ENCODE results near the gene L3MBTL4. TPM values are rescaled to one million over a fixed set of nuclear protein-coding genes. Genes with fewer than 3 reads are reported as not detected.
"Not testable (repeated sequence)": the region's sequence is repeated elsewhere in the genome, so short reads cannot be mapped to it uniquely, and the experiment has no call there.

The L3MBTL4 gene
- total RNA-seq, 3 donors from 2014 or later, result 7.8 to 23.0 (median 19.7) TPM

DNA sequence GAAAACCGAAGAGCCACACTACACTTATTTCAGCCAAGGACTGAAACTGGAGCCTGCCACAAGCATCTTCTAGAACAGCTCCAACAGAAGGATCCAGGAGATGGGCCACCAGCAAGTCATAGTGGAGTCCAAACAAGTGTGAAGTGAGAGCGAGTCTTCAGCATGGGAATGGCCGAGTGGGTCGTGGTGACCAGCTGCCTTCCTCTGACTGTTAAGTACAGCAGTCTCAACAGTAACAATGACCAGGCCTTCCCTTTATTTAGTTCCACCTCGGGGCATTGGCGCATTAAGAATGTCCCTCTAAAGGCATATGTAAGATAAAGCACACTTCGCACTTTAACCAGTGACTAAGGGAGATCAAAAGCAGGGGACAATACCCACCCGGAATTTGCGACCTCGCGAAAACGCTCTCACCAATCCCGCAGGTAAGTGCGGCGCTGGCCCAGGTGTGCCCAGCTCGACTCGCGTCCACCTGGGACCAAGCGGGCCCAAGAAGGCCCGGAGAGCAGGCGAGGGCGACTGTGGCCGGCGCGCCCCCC is 1.1 kb downstream of the L3MBTL4 start:
- H3K9me3 ChIP-seq, result no peaks in the 10 kb centered on the region
- peak overlapping the region; percentile 68 to 98 (median 83) for H3K4me3 ChIP-seq
- intact Hi-C loops (cut with DNase I; ENCODE audit: low total_unique reads), result no loop called here
- peak overlapping the region; percentile 95 to 99 for H3K27ac ChIP-seq
- H3K27me3 ChIP-seq, result no peaks in the 10 kb centered on the region
- TF ChIP-seq POLR2A (IDR thresholded peaks at IDR 0.05) (no peak), POLR2AphosphoS5 (IDR thresholded peaks at IDR 0.05) (peak in 1 of 3 donors; percentile 14)
- H3K36me3 ChIP-seq, result no peaks in the 10 kb centered on the region
- no peaks in the 10 kb centered on the region for H3K4me1 ChIP-seq
- DNase-seq (ENCODE audit: low spot score in 2 of 2), result peak in 1 of 2 donors; percentile 20

GRCh38 chr18:6412933-6413472 is 1.7 kb downstream of the L3MBTL4 start:
- H3K36me3 ChIP-seq, result no peaks in the 10 kb centered on the region
- intact Hi-C loops (cut with DNase I; ENCODE audit: low total_unique reads), result no loop called here
- H3K9me3 ChIP-seq, result no peaks in the 10 kb centered on the region
- H3K4me3 ChIP-seq, result peak overlapping the region in 2 of 3 donors; percentile 68 to 98
- H3K4me1 ChIP-seq, result no peaks in the 10 kb centered on the region
- DNase-seq (ENCODE audit: low spot score in 2 of 2), result no peak
- H3K27ac ChIP-seq, result peak overlapping the region; percentile 95 to 99
- TF ChIP-seq, protein P1, sequence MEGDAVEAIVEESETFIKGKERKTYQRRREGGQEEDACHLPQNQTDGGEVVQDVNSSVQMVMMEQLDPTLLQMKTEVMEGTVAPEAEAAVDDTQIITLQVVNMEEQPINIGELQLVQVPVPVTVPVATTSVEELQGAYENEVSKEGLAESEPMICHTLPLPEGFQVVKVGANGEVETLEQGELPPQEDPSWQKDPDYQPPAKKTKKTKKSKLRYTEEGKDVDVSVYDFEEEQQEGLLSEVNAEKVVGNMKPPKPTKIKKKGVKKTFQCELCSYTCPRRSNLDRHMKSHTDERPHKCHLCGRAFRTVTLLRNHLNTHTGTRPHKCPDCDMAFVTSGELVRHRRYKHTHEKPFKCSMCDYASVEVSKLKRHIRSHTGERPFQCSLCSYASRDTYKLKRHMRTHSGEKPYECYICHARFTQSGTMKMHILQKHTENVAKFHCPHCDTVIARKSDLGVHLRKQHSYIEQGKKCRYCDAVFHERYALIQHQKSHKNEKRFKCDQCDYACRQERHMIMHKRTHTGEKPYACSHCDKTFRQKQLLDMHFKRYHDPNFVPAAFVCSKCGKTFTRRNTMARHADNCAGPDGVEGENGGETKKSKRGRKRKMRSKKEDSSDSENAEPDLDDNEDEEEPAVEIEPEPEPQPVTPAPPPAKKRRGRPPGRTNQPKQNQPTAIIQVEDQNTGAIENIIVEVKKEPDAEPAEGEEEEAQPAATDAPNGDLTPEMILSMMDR (IDR thresholded peaks at IDR 0.05), result no peak
- TF ChIP-seq POLR2AphosphoS5 (IDR thresholded peaks at IDR 0.05) (no peak), POLR2A (IDR thresholded peaks at IDR 0.05) (no peak)
- no peaks in the 10 kb centered on the region for H3K27me3 ChIP-seq

DNA sequence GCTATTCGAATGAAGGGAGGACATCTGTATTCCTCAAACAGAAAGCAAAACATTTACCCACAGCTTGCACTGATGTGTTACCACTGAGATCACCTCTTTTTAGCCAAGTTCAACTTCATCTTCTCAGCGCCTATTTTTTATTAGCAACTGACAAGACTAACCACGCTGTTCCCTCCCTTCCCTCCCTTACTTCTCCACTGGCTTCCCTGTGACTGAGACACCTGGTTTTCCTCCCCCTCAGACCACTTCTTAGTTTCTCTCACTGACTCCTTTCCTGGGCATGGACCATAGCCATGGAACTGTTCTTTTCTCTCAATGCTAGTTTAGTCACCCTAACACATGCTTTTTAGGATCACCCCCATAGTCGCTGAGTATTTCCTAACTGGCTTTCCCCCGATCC is 3.3 kb downstream of the L3MBTL4 start:
- intact Hi-C loops (cut with DNase I; ENCODE audit: low total_unique reads), result no loop called here
- H3K27ac ChIP-seq, result peak overlapping the region; percentile 19 to 70

GRCh38 chr18:6409933-6410332 is 4.8 kb downstream of the L3MBTL4 start:
- H3K27ac ChIP-seq, result no peak overlapping the region
- H3K4me1 ChIP-seq, result peaks cover 0 to 8% of the 10 kb centered on the region in 2 donors
- H3K27me3 ChIP-seq, result no peaks in the 10 kb centered on the region
- no peak for DNase-seq (ENCODE audit: low spot score in 2 of 2)
- no peaks in the 10 kb centered on the region for H3K36me3 ChIP-seq
- no peak overlapping the region for H3K4me3 ChIP-seq
- no peaks in the 10 kb centered on the region for H3K9me3 ChIP-seq
- intact Hi-C loops (cut with DNase I; ENCODE audit: low total_unique reads), result no loop called here
- no peak for TF ChIP-seq POLR2A (IDR thresholded peaks at IDR 0.05)
- no peak for TF ChIP-seq POLR2AphosphoS5 (IDR thresholded peaks at IDR 0.05)

More for the DNA sequence above, 3.3 kb downstream of the L3MBTL4 start:
- Histone ChIP-seq H3K4me3 (peak overlapping the region in 1 of 3 donors; percentile 10), H3K27me3 (no peaks in the 10 kb centered on the region), H3K9me3 (no peaks in the 10 kb centered on the region), H3K4me1 (no peaks in the 10 kb centered on the region), H3K36me3 (no peaks in the 10 kb centered on the region)
- no peak for DNase-seq (ENCODE audit: low spot score in 2 of 2)
- TF ChIP-seq POLR2A (IDR thresholded peaks at IDR 0.05) (no peak), POLR2AphosphoS5 (IDR thresholded peaks at IDR 0.05) (no peak)
- TF ChIP-seq, protein P1 (IDR thresholded peaks at IDR 0.05), result no peak

DNA sequence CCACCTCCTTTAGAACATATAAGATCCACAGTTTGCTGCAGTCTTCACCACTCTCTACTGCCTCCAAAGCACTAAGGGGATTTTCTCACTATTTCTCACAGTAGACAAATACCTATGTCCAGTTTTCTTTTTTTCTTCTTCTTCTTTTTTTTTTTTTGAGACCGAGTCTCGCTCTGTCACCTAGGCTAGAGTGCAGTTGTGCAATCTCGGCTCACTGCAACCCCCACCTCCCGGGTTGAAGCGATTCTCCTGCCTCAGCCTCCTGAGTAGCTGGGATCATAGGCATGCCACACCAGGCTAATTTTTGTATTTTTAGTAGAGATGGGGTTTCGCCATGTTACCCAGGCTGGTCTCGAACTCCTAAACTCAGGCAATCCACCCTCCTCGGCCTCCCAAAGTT is 6.2 kb downstream of the L3MBTL4 start:
- DNase-seq (ENCODE audit: low spot score in 2 of 2); H3K4me1 ChIP-seq; H3K4me3 ChIP-seq; H3K36me3 ChIP-seq; intact Hi-C loops (cut with DNase I; ENCODE audit: low total_unique reads); H3K9me3 ChIP-seq; H3K27me3 ChIP-seq: not testable (repeated sequence)
- H3K27ac ChIP-seq, result peak overlapping the region in 1 of 2 donors; percentile 1

DNA sequence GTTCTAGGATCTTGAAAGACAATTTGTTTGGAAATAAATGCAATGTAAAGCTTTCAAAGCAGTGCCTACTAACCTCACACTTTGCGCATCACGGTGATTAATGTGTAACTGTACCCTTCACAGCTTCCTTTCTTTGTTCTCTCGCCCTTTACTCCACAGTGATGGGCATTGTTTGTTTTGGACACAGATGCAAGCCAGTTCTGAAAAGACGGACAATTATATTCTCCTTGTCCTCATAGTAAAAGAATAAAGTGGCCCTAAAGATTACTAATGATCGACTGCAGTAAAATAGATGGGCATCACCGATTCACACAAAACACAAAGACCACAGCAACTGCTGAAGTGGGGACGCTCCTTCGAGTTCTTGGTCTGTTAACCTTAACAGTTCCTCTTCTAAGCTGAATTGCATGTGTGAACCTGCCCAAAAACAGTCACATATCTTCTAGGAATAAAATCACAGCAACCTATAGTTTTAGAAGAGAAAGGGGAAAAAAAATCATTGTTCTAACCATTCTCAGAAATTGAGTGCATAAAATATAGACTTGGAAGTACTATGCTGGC is 7.7 kb downstream of the L3MBTL4 start:
- H3K4me1 ChIP-seq, result peaks cover 0 to 8% of the 10 kb centered on the region in 2 donors
- H3K27ac ChIP-seq, result peak overlapping the region; percentile 91 to 94
- no peak overlapping the region for H3K4me3 ChIP-seq
- H3K36me3 ChIP-seq, result no peaks in the 10 kb centered on the region
- DNase-seq (ENCODE audit: low spot score in 2 of 2), result no peak
- TF ChIP-seq, protein P1 (IDR thresholded peaks at IDR 0.05), result no peak
- TF ChIP-seq POLR2AphosphoS5 (IDR thresholded peaks at IDR 0.05), result no peak
- TF ChIP-seq POLR2A (IDR thresholded peaks at IDR 0.05), result no peak
- no peaks in the 10 kb centered on the region for H3K9me3 ChIP-seq
- intact Hi-C loops (cut with DNase I; ENCODE audit: low total_unique reads), result no loop called here
- no peaks in the 10 kb centered on the region for H3K27me3 ChIP-seq
